ENCODE measurements around the gene ARL8B. TPM values are rescaled to one million over a fixed set of nuclear protein-coding genes. Genes with fewer than 3 reads are reported as not detected.

The ARL8B gene
- total and polyA plus RNA-seq, 10 of the 15 experiments (the other 5 are each of a cell fraction or from before 2014, with no cell fraction given): 22.0 to 80.6 (median 43.7) TPM

- TF ChIP-seq RAD21 (IDR thresholded peaks at IDR 0.05; ENCODE audit: insufficient read depth, low read depth, low read length) (0 out of 2 replicates have a peak, but pooled peaks have one; percentile 5), IKZF2 (IDR thresholded peaks at IDR 0.05) (0 out of 4 replicates have a peak, but pooled peaks of 1 of the 2 experiments have one; percentile 24), NR2C1 (IDR thresholded peaks at IDR 0.05) (no peak), POLR2A (IDR thresholded peaks at IDR 0.05; ENCODE audit: low read depth, low read length) (no peak), MLLT1 (IDR thresholded peaks at IDR 0.05) (peak; percentile 78; the same call in 1 of the 2 replicates), RUNX3 (IDR thresholded peaks at IDR 0.05; ENCODE audit: low read length) (peak; percentile 55), CHD1 (IDR thresholded peaks at IDR 0.05; ENCODE audit: low read depth, low read length) (no peak), USF2 (IDR thresholded peaks at IDR 0.05; ENCODE audit: borderline replicate concordance, low read depth, low read length) (no peak)
These were observed 68.2 kb downstream of the ARL8B start (continued) for GRCh38 chr3:5190147-5190791.

Data from GM12878 (cell line).